Cardiac muscle cell (in vitro differentiated cells and primary cell): ENCODE measurements around the gene GNB2. TPM values are rescaled to one million over a fixed set of nuclear protein-coding genes. Genes with fewer than 3 reads are reported as not detected.

Experiments used
- DNase-seq, 2 donors: peaks; one replicate each; pipeline versions ENCODE4 v3.0.0 to v3.0.0-alpha.2; 2010 to 2017; ENCODE audit warnings: low read depth in 1 of 2, low spot score in 1 of 2
- H3K27ac ChIP-seq: fragments of 200-600 bp; sonication (generic); 2 replicates; pipeline ENCODE4 v1.5.1; 2016
- H3K27me3 ChIP-seq: fragments of 200-600 bp; sonication (generic); 2 replicates; pipeline ENCODE4 v1.6.0; 2016; ENCODE audit warnings: control low read depth
- H3K36me3 ChIP-seq: fragments of 200-600 bp; sonication (generic); 2 replicates; pipeline ENCODE4 v1.5.1; 2016; ENCODE audit warnings: control low read depth
- H3K4me1 ChIP-seq: fragments of 200-600 bp; sonication (generic); 2 replicates; pipeline ENCODE4 v1.8.1; 2017; ENCODE audit warnings: low read depth, mild to moderate bottlenecking, mixed run types
- H3K4me3 ChIP-seq: fragments of 200-600 bp; sonication (generic); 2 replicates; pipeline ENCODE4 v1.5.1; 2016; ENCODE audit warnings: mild to moderate bottlenecking
- H3K9me3 ChIP-seq: fragments of 200-600 bp; sonication (generic); 2 replicates; pipeline ENCODE4 v1.5.1; 2017; ENCODE audit warnings: low read depth, mild to moderate bottlenecking, control low read depth
- CTCF ChIP-seq: IDR thresholded peaks from 2 replicates; pipeline ENCODE4 v1.5.1; 2012; ENCODE audit warnings: low read depth, mild to moderate bottlenecking, low read length
- polyA plus RNA-seq: library from polyadenylated mRNA; unstranded; fragments of >200 nt; fragmentation: Nextera tagmentation; extraction: Ambion mirVana; gene quantifications from 2 replicates; pipeline ENCODE4 v1.2.1, GENCODE V29; 2016
- total RNA-seq: library from RNA; depleted of rRNA; stranded (reverse); fragments of >200 nt; gene quantifications from 2 replicates; pipeline ENCODE4 v1.2.3, GENCODE V29; 2016

The GNB2 gene
- total and polyA plus RNA-seq, 2 experiments from 2014 or later = 234 to 241 TPM

GRCh38 chr7:100705753-100706671 is 32.5 kb downstream of the GNB2 start, which contains the start of gene POP7:
Gene POP7 (plus strand): TSS chr7:100706121. CDS start chr7:100706831, 710 bp downstream.
- no peak for TF ChIP-seq CTCF
- no peaks in the 10 kb centered on the region for H3K36me3 ChIP-seq
- DNase-seq = peak; percentile 99
- peak within 1 kb of the TSS; percentile 75 for H3K27ac ChIP-seq
- H3K4me1 ChIP-seq = peaks cover 10% of the 10 kb centered on the region
- H3K9me3 ChIP-seq = no peaks in the 10 kb centered on the region
- no peaks in the 10 kb centered on the region for H3K27me3 ChIP-seq
- H3K4me3 ChIP-seq = peak within 1 kb of the TSS; percentile 79

DNA sequence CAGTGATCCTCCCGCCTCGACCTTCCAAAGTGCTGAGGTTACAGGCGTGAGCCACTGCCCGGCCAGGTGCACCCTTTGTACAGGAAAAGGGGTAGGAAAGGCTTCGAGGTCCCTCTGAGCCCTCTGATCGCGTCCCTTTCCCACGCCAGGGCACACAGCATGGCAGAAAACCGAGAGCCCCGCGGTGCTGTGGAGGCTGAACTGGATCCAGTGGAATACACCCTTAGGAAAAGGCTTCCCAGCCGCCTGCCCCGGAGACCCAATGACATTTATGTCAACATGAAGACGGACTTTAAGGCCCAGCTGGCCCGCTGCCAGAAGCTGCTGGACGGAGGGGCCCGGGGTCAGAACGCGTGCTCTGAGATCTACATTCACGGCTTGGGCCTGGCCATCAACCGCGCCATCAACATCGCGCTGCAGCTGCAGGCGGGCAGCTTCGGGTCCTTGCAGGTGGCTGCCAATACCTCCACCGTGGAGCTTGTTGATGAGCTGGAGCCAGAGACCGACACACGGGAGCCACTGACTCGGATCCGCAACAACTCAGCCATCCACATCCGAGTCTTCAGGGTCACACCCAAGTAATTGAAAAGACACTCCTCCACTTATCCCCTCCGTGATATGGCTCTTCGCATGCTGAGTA is 33.3 kb downstream of the GNB2 start:
- Histone ChIP-seq H3K4me1 (peaks cover 10% of the 10 kb centered on the region), H3K27me3 (no peaks in the 10 kb centered on the region), H3K4me3 (peak overlapping the region; percentile 79), H3K36me3 (no peaks in the 10 kb centered on the region), H3K9me3 (no peaks in the 10 kb centered on the region), H3K27ac (no peak overlapping the region)
- DNase-seq = no peak
- no peak for TF ChIP-seq CTCF

GRCh38 chr7:100708395-100708794 is 34.9 kb downstream of the GNB2 start:
- DNase-seq = no peak
- TF ChIP-seq CTCF = no peak
- H3K27ac ChIP-seq = no peak overlapping the region
- no peak overlapping the region for H3K4me3 ChIP-seq
- no peaks in the 10 kb centered on the region for H3K27me3 ChIP-seq
- H3K36me3 ChIP-seq = no peaks in the 10 kb centered on the region
- peaks cover 10% of the 10 kb centered on the region for H3K4me1 ChIP-seq
- no peaks in the 10 kb centered on the region for H3K9me3 ChIP-seq

DNA sequence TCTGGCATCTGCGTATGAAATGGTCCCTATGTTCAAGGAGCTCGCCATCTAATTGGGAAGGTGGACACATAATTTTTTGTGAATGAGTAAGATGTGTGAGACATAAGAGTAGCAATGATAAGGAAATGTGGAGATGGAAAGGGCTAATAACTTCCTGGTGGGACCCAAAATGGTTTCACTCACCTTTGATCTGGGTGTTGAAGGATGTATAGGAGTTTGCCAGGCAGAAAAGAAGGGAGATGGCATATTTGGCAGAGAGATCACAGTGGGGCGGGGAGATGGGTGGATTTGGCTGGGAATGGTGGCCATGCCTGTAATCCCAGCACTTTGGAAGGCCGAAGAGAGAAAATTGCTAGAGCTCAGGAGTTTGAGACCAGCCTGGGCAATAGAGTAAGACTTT is 36.9 kb downstream of the GNB2 start:
- Histone ChIP-seq H3K36me3 (no peaks in the 10 kb centered on the region), H3K27ac (no peak overlapping the region), H3K4me3 (no peak overlapping the region), H3K4me1 (peaks cover 5% of the 10 kb centered on the region), H3K27me3 (no peaks in the 10 kb centered on the region), H3K9me3 (no peaks in the 10 kb centered on the region)
- no peak for DNase-seq
- no peak for TF ChIP-seq CTCF

- no peak for TF ChIP-seq CTCF
- DNase-seq = no peak
- no peaks in the 10 kb centered on the region for H3K36me3 ChIP-seq
- H3K27me3 ChIP-seq = no peaks in the 10 kb centered on the region
- H3K4me1 ChIP-seq = peaks cover 5% of the 10 kb centered on the region
- H3K4me3 ChIP-seq = no peak overlapping the region
- no peaks in the 10 kb centered on the region for H3K9me3 ChIP-seq
- no peak overlapping the region for H3K27ac ChIP-seq
Measured at GRCh38 chr7:100711369-100711768, 37.8 kb downstream of the GNB2 start.
